GM21825 (cell line): ENCODE results near the gene PRKAG2.

ENCODE experiments used
- ATAC-seq: cut with Tn5 transposase; IDR thresholded peaks from one replicate; pipeline ENCODE4 v1.9.1; 2021; ENCODE audit warnings: mild to moderate bottlenecking, moderate library complexity; ENCODE audit not compliant: unreplicated experiment

Gene PRKAG2

GRCh38 chr7:151671514-151671913 lies 205.4 kb downstream of the PRKAG2 start:
- ATAC-seq = no peak

DNA sequence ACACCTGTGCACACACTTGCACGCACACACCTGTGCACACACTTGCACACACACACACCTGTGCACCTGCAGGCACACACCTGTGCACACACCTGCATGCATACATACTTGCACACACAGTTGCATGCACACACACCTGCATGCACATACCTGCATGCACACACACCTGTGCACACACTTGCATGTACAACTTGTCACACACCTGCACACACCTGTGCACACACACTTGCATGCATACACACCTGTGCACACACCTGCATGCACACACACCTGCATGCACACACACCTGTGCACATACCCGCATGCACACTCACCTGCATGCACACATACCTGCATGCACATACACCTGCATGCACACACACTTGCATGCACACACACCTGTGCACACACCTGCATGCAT lies 207.2 kb downstream of the PRKAG2 start:
- no peak for ATAC-seq

- ATAC-seq = no peak
Measured at GRCh38 chr7:151666886-151667285, 210.0 kb downstream of the PRKAG2 start.

DNA sequence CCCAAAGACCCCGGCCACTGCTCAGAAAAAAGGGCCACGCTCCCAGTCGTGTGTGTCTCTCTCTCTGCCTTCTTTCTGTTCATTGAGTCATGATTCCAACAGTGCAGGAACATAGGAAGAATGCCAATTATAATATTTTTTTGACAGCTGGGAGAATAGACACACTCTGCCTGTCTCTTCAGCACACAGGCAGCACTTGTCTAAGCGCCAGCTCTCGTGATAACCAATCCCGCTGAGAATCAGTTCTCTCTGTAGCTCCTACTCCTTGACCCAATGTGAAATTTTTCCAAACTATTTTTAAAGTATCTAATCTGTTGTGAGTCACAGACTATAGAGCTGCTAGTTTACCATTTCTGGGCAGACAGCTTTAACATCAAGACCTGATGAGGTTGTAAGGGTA lies 211.5 kb downstream of the PRKAG2 start:
- ATAC-seq = no peak

GRCh38 chr7:151664268-151664667 lies 212.6 kb downstream of the PRKAG2 start:
- ATAC-seq = no peak

DNA sequence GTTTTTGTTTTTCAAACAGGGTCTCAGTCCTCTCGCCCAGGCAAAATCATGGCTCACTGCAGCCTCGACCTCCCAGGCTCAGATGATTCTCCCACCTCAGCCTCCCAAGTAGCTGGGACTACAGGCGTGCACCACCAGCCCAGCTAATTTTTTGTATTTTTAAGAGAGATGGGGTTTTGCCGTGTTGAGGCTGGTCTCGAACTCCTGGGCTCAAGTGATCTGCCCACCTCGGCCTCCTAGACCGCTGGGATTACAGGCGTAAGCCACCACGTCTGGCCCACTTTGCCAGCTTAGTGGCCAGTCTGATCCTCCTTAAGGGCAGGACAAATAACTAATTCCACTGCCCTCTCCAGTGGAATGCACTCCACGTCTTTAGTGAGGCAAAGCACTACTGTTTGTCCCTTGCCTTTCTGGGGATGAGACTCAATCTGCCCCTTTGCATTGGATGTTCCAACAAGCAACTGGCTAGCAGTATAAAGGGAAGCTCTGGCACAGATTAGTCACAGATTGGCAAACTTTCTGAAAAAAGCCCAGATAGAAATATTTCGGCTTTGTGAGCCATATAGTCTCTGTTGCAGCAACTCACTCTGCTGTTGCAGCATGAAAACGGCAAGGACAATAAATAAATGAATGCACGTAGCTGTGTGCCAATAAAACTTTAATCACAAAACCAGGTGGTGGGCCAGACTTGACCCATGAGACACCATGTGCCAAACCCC lies 213.4 kb downstream of the PRKAG2 start:
- ATAC-seq = no peak

DNA sequence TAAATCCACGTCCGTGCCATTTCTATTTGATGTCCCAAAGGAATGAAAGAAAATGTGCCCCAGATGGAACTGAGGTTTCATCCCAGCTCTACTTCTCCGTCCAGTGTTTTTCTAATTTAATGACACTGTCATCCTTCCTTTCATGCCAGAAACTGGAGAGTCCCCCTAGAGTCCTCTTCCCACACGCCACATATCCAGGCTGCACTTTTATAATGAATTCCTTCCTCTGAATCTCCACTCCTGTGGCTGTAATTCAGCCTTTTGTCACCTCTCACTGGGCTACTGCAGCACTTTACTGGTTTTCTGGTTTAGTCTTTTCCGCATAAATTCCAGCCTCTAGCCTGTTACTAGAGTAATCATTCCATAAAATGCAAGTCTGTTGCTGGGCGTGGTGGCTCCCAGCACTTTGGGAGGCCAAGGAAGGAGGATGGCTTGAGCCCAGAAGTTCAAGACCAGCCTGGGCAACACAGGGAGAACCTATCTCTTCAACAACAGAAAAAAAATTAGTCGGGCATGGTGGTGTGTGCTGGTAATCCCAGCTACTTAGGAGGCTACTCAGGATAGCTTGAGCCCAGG lies 214.6 kb downstream of the PRKAG2 start:
- ATAC-seq = no peak

GRCh38 chr7:151661587-151661986 lies 215.3 kb downstream of the PRKAG2 start:
- ATAC-seq = no peak

DNA sequence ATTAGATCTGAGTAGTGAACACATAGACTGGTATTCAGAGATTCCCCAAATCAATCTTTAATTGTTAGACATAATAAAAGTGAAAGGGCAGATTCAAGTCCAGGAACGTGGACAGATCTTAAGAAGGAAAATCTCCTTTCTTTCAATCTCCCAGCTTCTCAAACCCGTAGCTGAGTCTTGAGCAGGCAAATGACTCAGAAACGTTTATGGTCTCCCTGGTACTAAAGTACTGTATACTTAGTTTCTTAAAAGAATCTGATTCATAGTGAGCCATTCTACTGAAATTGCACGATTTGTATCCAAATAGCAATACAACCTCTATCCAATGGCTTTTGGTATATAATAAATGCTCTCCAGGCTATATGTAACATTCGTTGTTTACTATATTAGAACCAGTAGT lies 216.8 kb downstream of the PRKAG2 start:
- no peak for ATAC-seq

DNA sequence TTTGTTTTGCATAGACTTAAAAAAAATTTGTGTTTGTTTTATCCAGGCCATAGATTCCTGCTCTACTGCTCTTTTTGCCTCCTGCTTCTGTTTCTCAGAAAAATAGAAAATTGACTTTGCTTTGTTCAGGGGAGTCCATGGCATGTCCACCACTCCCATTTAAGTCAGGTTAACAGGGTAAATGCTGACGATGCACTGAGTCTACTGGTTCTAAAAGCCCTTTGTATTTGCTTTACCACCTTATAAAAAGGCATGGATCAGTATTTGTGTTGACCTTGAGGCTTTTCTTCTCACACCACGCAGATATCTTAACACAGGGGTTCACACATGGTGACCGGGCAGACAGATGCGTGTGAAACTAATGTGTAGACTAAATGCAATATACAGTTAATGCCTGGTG lies 217.7 kb downstream of the PRKAG2 start:
- no peak for ATAC-seq

DNA sequence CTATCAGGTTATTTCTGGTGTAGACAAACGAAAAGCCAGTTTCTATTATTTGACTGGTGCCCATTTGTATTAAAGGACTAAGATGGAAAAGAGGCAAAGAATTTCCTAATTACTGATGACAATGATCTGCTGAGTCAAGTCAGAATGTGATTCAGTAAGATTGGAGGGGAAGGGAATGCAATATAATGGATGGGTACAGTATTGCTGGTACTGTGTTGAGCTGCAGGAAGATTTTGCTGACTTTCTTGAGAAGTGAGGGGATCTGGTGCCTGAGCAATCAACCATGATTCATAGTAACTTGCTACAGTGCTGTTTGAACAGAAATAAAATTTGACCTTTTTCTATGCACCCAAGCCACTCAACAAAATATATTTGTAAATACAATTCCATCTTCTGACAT lies 218.1 kb downstream of the PRKAG2 start:
- no peak for ATAC-seq

DNA sequence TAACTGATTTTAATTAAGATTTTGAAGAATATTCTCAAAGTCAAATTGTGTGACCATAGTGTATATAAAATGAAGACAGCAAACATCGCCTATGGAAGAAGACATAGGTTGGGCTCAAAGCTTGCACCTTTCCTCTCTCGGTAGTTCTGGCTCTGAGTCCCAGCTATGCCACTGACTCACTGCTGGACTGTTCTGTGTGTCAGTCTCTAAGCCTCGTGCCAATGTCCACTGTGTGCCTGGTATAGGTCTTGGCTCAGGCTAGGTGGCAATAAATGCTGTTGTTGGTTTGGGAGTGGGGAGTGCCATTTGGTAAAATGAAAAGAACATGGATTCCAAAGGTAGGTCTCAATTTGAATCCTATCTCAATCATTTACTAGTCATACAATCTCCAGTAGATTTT lies 219.7 kb downstream of the PRKAG2 start:
- no peak for ATAC-seq

- no peak for ATAC-seq
Measured at GRCh38 chr7:151655555-151655954, 221.4 kb downstream of the PRKAG2 start.

DNA sequence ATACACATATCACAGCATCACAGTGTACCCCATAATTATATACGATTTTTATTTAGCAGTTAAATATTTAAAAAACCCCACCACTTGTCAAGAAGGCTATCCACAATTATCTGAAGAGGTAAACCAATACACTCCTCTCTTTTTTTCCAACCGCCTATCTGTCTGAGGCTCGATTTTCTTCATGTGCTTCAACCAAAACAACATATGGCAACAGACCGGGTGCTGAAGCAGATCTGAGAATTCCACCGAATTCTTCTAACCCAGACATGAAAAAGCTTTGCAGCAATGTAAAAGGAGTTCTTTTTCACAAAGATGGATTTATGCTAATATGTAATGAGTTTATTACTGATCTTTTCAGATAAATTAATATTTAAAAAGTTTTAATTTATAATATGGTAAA lies 224.8 kb downstream of the PRKAG2 start:
- no peak for ATAC-seq

DNA sequence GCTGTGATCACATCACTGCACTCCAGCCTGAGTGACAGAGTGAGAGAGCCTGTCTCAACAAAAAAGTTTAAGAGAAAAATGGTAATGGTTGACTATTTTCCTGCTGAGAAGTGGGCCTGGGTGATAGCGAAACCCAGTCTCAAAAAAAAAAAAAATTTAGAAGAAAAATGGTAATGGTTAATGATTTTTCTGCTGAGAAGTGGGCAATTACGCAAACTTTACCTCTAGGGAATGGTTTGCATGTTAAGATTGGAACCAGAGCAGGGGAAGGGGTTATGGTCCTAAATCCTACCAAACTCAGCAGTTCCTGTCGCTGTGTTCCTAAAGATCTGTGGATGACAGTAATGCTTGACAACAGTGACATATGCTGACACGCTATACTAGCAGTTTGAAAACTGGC lies 226.8 kb downstream of the PRKAG2 start:
- no peak for ATAC-seq

DNA sequence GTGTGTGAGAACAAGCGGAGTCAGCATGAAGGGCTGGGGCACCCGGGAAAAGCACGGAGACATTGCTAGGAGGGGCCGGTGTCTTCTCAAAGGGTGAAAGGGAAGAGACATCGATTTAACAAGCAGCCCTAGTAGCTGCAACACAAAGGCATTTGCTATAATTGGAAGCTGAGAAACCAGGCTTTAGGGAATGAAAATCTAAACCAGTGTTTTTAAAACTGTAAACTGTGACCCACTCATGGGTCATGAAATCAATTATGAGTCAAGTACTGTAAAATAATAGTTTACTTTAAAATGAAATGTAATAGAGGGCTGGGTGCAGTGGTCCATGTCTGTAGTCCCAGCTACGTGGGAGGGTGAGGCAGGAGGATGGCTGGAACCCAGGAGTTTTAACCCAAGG lies 228.5 kb downstream of the PRKAG2 start:
- ATAC-seq = no peak

GRCh38 chr7:151647874-151648273 lies 229.0 kb downstream of the PRKAG2 start:
- no peak for ATAC-seq

DNA sequence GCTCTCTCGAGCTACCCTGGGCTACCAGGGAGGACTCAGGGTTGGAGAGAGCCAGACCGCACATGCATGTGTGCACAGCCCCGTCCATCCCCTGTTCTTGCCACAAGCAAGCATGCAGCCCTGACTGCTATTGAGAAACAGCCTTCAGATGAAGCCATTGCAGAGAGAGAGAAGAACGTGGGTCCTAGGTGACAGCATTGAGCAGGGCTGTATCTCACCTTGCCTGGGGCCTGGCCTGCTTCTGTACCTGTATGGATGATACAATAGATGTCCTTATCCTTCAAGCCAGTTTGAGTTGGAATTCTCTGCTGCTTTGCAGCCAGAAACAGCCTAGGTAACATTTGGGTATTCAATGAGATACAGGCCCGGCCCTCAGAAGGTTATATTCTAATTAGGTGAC lies 229.9 kb downstream of the PRKAG2 start:
- ATAC-seq = no peak

- ATAC-seq = no peak
Measured at GRCh38 chr7:151645311-151645710, 231.6 kb downstream of the PRKAG2 start.

DNA sequence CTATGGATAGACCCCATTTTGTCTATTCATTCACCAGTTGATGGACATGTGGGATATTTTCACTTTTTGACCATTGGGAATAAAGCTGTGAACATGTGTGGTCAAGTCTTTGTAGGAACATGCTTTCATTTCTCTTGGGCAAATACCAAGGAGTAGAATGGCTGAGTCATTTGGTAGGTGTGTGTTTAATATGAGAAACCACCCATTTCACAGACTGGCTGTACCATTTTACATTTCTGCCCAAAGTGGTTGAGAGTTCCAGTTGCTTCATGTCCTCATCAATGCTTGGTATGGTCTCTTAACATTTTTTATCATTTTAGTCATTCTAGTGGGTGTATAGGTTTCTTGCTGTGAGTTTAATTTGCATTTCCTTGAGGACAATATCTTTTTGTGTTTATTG lies 232.4 kb downstream of the PRKAG2 start:
- no peak for ATAC-seq

GRCh38 chr7:151642746-151643145 lies 234.2 kb downstream of the PRKAG2 start:
- no peak for ATAC-seq

DNA sequence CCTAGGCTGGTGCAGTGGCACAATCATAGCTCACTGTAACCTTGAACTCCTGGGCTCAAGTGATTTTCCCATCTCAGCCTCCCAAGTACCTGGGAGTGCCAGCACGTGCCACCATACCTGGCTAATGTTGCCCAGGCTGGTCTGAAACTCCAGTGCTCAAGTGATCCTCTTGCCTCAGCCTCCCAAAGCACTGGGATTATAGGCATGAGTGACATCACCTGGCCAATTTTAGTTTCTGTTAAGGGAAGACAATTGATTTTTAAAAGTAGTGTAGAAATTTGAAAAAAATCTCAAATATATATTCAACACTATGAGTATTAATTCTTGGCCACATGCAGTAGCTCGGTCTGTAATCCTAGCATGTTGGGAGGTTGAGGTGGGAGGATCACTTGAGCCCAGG lies 235.3 kb downstream of the PRKAG2 start:
- no peak for ATAC-seq

GRCh38 chr7:151637781-151638261 lies 239.1 kb downstream of the PRKAG2 start:
- ATAC-seq = no peak
